ENCODE results near the gene CKMT2.

DNA sequence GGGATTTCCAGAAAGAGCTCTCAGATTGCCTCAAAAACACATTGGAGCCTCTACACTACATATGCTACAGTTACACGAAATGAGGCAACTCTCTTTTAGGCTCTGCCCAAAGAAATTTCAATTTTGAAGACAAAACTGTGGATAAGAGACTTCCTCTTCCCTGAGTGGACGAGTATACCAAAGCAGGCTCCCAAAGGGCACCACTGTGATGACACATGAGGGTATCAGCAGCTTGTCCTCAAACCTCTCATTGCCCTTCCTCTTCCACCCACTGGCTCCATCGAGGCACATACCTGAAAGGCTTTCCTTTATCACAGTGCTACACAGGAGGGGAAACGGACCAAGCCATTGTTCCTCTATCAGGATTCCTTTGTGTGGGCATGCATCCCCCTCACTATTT is 11.3 kb downstream of the CKMT2 start:
- TF ChIP-seq, protein P1, sequence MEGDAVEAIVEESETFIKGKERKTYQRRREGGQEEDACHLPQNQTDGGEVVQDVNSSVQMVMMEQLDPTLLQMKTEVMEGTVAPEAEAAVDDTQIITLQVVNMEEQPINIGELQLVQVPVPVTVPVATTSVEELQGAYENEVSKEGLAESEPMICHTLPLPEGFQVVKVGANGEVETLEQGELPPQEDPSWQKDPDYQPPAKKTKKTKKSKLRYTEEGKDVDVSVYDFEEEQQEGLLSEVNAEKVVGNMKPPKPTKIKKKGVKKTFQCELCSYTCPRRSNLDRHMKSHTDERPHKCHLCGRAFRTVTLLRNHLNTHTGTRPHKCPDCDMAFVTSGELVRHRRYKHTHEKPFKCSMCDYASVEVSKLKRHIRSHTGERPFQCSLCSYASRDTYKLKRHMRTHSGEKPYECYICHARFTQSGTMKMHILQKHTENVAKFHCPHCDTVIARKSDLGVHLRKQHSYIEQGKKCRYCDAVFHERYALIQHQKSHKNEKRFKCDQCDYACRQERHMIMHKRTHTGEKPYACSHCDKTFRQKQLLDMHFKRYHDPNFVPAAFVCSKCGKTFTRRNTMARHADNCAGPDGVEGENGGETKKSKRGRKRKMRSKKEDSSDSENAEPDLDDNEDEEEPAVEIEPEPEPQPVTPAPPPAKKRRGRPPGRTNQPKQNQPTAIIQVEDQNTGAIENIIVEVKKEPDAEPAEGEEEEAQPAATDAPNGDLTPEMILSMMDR (IDR thresholded peaks at IDR 0.05): no peak
- TF ChIP-seq ZFX (IDR thresholded peaks at IDR 0.05; ENCODE audit: borderline replicate concordance): no peak

Data from 22Rv1 (cell line).